HG02678 (cell line): ENCODE data around the gene OCEL1.

ENCODE experiments used
- ATAC-seq: cut with Tn5 transposase; IDR thresholded peaks from one replicate; pipeline ENCODE4 v1.9.1; 2021; ENCODE audit warnings: mild to moderate bottlenecking, moderate library complexity; ENCODE audit not compliant: unreplicated experiment

OCEL1 gene

GRCh38 chr19:17209126-17210036, 16.6 kb upstream of the OCEL1 start:
- no peak for ATAC-seq

- no peak for ATAC-seq
Observed at GRCh38 chr19:17210296-17210695, 15.7 kb upstream of the OCEL1 start.

- ATAC-seq = no peak
Observed at GRCh38 chr19:17211547-17212446, 14.2 kb upstream of the OCEL1 start.

GRCh38 chr19:17213334-17213733, 12.7 kb upstream of the OCEL1 start:
- no peak for ATAC-seq

GRCh38 chr19:17214508-17215126, 11.4 kb upstream of the OCEL1 start:
- no peak for ATAC-seq

GRCh38 chr19:17215127-17215971, 10.7 kb upstream of the OCEL1 start, which contains the start of gene USE1:
TSS of gene USE1 (plus strand) at chr19:17215357. CDS start at chr19:17215406, 49 bp downstream.
- peak; percentile 82 for ATAC-seq

- no peak for ATAC-seq
Observed at GRCh38 chr19:17216058-17216670, 9.9 kb upstream of the OCEL1 start.

GRCh38 chr19:17219286-17219685, 6.7 kb upstream of the OCEL1 start:
- no peak for ATAC-seq

- ATAC-seq = no peak
Observed at GRCh38 chr19:17220207-17220758, 5.7 kb upstream of the OCEL1 start.

- ATAC-seq = no peak
Observed at GRCh38 chr19:17225053-17225452, 973 bp upstream of the OCEL1 start.

- no peak for ATAC-seq
Observed at GRCh38 chr19:17227798-17228367, 1.9 kb downstream of the OCEL1 start.

- ATAC-seq = no peak
Observed at GRCh38 chr19:17229890-17230289, 3.9 kb downstream of the OCEL1 start.

GRCh38 chr19:17232258-17232657, 6.2 kb downstream of the OCEL1 start:
- ATAC-seq = no peak

- ATAC-seq = no peak
Observed at GRCh38 chr19:17234911-17235299, 8.9 kb downstream of the OCEL1 start.

- peak; percentile 74 for ATAC-seq
Observed at GRCh38 chr19:17235300-17235970, 9.4 kb downstream of the OCEL1 start.

- ATAC-seq = no peak
Observed at GRCh38 chr19:17235971-17236777, 10.1 kb downstream of the OCEL1 start.

GRCh38 chr19:17236811-17237543, 11.0 kb downstream of the OCEL1 start:
- no peak for ATAC-seq
